Amniotic stem cell (primary cell): ENCODE results near the gene OR11L1.

Experiments used
- DNase-seq: peaks from one replicate; lab custom pipeline; 2025; lab: John Stamatoyannopoulos, UW

OR11L1 gene, protein sequence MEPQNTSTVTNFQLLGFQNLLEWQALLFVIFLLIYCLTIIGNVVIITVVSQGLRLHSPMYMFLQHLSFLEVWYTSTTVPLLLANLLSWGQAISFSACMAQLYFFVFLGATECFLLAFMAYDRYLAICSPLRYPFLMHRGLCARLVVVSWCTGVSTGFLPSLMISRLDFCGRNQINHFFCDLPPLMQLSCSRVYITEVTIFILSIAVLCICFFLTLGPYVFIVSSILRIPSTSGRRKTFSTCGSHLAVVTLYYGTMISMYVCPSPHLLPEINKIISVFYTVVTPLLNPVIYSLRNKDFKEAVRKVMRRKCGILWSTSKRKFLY

DNA sequence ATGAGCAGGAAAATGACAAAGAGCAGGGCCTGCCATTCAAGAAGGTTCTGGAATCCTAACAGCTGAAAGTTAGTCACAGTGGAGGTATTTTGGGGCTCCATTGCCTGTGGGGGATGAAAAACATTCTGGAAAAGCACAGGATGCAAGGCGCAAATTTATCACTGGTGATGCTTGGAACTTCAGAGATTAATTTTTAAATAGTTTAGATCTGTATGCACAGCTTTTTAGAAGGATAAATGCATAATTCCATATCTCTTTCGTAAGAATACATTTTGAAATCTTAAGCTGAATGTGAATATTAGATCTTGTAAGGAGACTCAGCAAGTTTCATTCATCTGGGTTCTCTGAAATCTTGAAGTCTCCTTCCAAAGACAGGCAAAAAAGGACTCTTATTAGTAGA is at the start of gene OR11L1:
Gene OR11L1 (minus strand): TSS at position 101 of the 400 bp plus-strand sequence. CDS start 0 bp downstream, at position 101.
- DNase-seq, result no peak

DNA sequence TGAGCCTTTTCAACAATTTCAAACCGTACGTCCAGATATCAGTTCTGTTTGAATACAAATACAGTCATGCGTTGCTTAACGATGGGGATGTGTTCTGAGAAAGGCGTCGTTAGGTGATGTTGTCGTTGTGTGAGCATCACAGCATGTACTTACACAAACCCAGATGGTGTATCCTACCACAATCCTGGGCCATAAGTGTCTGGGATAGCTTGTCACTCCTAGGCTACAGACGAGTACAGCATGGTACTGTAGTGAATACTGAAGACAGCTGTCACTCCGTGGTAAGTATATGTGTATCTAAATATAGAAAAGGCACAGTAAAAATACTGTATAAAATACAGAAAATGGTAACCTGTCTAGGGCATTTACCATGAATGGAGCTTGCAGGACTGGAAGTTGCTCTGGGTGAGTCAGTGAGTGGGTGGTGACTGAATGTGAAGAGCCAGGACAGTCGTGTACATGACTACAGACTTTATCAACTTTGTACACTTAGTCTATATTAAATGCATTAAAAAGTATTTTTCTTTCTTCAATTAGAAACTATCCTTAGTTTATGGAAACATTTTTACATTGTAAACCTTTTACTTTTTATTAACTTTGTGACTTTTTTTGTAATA is 43.2 kb upstream of the OR11L1 start:
- DNase-seq, result no peak

DNA sequence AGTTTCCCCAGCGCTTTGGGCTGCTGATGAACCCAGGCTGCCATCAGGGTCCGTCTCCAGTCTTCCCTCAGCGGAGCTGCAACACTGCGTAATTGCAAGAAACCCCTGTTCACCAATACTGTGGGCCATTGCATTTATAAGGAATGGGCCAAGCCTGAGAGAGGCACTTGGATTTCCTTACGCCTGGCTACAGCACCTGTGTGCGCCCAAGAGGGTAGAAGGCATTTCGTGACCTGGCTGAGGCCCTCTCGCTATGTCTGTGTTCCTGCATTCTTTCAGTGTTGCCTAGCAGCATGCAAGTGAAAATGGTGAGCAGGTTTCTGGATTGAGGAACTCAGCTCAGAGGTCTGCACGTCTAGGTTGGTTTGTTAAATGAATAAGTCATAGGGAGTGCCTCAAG is 41.6 kb upstream of the OR11L1 start:
- DNase-seq, result no peak

DNA sequence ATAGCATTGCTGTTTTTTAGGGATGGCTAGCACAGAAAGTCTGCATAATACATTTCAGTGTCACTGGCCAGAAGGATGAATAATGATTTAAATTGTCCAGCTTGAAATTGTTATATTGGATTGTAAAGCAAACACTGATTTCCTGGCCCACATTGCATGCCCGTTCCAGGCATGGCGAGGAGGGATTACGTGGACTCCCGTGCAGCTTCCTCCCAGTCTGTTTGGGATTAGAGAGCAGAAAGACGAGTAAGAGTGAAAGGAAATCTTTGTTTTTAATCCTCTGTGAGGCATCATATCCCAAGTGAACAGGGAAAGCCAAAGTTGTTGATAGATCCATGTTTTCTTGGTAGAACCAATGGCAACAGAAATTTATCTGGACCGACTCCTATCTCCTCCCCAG is 23.7 kb upstream of the OR11L1 start:
- DNase-seq, result no peak

DNA sequence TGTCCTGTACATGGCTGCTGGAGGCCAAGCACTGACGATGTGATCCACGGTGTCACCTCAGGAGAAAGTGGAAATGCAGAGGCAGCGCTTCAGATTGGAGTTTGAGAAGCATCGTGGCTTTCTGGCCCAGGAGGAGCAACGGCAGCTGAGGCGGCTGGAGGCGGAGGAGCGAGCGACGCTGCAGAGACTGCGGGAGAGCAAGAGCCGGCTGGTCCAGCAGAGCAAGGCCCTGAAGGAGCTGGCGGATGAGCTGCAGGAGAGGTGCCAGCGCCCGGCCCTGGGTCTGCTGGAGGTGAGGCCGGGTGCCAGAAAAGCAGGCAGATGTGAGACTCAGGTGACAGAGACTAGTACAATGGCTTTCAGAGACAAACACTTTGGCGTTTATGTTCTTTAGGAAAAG is 22.9 kb upstream of the OR11L1 start:
- no peak for DNase-seq

DNA sequence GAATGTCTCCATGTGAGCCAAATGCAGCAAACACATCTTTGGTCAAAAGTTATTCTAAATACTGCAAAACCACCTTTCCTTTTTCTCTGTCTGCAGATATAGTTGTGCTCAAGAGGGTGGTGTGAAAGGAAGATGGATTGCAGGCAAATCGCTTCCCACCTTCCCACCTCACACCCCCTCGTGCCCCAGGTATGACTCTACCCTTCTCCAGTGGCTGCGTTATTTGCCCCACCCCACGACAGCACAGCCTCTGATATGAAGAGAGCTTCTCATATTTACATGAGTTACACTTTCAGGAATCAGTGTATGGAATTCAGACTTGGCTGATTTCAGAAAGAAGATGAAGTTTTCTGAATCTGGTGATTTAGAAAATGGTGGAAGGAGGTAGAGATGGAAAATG is 21.1 kb upstream of the OR11L1 start:
- no peak for DNase-seq

DNA sequence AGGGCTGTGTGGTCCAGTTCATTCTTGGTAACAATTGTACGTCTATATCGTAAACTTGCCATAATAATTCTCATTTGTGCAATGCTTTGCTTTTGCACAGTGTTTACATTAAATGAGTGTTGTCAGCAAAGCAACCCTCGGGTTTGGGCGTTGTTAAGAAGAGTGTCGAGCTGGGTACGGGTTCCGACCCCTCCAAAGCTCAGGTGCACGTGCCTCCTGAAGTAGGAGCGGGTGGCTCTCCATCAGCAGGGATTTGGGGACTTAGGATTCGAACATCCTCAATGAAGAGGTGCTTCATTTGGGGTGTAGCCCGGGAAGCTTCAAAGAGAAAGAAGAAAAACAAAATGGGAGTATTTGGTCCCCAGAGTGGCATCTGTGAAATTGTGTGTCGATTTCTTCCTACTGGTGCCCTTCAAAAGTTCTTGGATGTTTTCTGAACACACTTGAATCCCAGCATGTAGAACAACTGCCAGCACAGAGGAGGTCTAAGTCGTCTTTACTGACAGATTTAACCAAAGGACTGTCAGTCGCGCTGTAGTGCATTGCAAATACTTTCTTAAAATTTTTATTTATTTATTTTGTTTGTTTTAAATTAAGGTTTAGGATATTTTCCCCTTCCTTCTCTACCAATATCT is 16.4 kb upstream of the OR11L1 start:
- no peak for DNase-seq

DNA sequence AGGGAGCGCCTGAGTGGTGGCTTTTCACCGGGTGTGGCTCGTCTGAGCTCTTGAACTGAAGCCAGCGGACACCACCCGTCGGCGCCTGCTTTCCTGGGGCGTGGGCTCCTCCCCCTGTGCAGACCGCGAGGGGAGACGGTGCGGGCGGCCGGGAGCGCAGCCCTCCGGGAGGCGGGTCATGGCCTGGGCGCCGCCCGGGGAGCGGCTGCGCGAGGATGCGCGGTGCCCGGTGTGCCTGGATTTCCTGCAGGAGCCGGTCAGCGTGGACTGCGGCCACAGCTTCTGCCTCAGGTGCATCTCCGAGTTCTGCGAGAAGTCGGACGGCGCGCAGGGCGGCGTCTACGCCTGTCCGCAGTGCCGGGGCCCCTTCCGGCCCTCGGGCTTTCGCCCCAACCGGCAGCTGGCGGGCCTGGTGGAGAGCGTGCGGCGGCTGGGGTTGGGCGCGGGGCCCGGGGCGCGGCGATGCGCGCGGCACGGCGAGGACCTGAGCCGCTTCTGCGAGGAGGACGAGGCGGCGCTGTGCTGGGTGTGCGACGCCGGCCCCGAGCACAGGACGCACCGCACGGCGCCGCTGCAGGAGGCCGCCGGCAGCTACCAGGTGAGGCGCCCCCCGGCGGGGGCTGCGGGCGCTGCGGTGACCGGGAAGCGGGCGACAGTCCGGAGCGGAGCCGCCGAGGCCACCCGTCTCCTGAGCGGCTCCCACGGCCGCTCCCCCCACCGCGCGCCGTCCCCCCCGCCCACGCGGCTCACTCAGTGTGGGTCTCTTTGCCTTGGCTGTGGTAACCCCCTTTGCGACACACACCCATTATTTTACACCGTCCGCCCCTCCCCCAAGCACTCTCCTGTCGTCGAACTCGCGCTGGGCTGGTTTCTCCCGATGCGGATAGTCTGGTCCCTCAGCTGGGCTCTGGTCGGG is 15.6 kb upstream of the OR11L1 start, which contains the start of gene TRIM58:
Gene TRIM58 (plus strand): TSS at position 119 of the 916 bp plus-strand sequence. CDS start 60 bp downstream, at position 179.
- no peak for DNase-seq

DNA sequence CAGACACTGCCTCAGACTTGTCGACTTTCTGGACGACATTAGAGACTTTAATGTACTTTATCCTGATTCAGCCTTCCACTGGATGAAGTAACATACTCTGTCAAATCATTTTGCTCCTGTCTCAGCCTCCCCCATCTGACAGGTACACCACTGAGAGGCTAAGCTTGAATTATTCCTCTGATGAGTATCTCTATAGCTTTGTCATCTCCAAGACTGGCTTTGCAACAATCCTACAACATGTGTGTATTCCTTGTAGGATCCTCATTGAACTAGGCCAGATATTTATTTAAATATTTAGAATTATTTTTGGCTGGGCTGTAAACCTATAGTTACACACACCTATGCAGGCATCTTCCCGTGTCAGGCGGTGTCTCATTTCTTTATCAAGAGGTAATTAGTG is 14.2 kb upstream of the OR11L1 start:
- DNase-seq, result no peak

DNA sequence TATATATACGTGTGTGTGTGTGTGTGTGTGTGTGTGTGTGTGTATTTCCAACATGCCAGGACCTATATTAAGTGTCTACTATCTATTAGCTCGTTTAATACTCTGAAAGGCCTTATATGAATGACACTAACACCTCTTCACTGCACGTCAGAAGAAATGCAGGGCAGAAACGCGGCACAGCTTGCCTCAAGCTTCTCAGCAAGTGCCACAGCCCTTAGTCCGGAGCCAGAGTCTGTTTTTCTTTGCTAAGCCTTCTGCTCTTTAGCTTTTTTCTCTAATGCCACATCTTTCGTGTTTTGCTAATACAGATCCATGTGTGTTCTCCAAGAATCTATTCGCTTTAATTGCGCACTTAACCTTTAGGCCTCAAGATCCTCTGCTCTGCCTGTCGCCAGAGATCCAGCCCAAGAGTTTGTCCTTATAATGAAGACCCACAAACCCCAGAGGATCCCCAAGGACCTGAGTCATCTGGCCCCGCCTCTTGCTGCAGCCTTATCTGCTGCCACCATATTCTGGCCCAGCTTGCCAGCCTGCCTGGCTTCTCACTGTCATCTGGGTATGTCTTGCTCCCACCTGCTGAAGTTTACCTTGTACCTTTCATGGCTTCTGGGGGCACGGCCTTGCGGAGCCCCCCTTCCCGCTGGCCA is 13.3 kb upstream of the OR11L1 start:
- DNase-seq, result no peak

DNA sequence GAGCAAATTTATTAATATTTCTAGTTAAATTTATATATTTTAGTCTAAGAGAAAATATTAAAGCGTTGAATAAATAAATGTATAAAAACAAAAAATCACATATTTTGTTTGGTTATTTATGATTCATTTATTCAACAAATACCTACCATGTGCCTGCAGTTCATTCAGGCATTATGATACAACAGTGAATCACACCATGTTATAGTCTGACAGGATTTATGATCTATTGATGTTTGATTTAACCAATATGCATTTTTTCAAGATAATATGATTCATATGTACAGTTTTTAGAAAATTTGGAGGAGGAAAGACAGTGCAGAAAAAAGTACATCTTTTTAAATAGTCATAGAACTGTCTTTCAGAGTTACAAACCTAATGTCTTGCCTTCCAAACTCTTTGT is 7.9 kb upstream of the OR11L1 start:
- no peak for DNase-seq

DNA sequence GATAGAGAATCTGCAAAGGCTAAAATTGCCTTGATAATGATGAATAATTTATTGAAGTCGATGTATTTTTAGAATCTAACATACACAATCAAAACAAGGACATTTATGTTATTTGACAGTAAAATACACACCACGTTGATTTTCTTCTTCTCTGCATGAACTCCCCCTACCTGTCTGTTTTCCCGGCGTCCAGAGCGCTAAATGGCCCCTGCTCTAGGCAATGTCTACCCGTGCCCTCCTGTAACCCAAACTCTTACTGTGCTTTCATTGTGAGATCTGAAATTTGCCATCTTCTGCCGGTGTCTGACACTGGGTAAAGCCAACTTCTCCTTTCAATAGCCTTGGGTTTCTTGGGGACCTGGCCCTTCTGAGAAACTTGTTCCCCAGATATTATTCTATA is 6.7 kb upstream of the OR11L1 start:
- no peak for DNase-seq

DNA sequence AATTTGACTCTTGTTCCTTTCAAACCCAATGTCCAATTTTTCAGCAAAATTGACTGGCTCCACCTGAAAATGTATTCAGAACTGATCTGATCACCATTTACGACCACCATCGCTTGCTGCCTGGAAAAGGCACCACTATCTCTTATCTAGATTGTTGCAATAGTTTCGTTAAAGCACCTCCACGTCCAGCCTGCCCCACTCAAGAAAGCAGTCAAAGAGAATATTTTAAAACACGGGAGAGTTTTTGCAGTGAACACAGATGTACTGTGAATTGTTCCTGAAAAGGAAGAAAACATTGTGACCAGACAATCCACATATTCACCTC is 4.0 kb upstream of the OR11L1 start:
- DNase-seq, result no peak

DNA sequence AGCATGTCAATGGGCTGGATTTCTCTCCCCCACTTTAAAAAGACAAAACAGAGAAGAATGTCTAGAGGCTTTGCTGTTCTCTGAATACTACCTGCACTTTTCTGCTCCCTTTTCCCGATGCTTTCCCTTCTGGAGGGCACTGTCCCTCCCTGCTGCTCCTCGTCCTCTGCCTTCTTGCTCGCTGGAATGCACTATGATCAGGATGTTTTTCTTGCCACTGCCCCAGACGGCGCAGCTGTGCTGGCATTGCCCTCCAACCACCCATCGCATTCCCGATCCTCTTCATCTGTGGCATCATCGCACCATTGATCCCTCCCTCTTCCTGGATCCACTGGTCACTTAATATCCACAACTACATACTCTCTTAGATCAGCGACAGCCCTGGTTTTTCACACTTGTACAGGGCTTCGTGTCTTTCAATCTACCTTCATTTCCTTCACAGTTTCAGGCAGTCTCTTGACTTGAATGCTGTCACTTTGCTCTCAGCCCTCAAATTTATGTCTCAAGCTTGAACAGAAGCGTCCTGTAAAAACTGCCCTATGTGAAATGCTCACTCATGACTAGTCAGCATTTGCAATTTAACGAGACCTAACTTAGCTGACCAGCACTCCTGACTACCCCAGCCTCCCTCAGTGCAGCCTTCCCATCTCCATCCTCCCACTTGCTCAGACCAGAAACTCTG is 3.5 kb upstream of the OR11L1 start:
- DNase-seq, result no peak

DNA sequence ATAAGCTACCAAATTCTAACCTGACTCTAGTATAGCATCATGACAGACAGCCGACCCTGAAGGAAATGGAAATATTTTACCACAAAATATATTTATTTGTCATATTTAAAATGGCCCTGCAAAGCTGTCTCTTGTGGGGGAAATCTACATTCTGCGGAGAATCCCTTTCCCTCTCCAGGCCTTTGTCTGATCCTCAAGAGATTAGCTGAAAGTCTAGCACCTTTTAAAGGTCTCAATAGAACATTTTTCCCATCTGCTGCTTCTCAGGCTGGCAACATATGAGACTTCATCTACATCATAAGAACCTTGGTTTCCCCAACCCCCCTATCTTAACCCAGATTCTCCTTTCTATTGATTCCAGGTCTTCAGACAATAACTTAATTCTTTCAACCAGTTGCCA is 1.7 kb upstream of the OR11L1 start:
- no peak for DNase-seq

DNA sequence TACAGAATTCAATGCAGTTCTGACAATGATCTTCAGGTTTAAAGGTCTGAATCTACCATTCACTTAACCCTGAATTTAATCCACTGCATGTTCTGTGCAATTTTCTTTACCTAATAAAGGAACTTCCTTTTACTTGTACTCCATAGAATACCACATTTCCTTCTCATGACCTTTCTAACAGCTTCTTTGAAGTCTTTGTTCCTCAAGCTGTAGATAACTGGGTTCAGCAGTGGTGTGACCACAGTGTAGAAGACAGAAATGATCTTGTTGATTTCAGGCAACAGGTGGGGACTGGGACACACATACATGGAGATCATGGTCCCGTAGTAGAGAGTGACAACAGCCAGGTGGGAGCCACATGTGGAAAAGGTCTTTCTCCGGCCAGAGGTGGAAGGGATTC is 878 bp downstream of the OR11L1 start:
- no peak for DNase-seq

DNA sequence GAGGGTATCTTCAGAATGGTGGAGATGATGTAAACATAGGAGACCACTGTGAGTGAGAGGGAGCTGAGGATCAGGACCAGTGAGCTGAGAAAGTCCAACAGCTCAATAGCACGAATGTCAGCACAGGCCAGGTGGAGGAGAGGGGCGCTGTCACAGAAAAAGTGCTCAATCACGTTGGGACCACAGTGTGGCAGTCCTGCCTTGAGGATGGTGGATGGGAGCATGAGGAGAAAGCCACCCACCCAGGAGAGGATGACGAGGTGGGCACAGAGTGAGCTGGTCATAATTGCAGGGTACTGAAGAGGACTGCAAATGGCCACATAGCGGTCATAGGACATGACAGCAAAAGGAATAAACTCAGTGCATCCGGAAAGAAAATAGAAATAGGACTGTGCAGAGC is 8.1 kb downstream of the OR11L1 start:
- DNase-seq, result no peak

DNA sequence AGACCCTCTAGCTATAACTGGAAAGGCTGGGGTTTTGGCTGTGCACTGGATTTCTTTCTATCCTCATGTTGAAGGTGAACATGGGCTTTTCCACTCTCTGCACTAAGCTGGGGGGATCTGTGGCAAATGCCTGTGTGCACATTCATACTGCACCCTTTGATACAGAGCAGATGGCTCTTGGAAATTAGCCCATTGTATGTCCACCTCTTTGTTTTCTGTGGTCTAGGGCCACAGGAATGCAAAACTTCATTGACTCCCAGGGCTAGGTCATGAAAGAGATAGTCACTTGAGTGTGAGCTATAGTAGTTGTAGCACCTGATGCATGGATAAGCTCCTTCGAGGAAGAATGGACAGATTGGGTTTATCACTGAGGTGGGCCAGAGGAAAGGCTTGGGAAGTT is 12.0 kb downstream of the OR11L1 start:
- no peak for DNase-seq

DNA sequence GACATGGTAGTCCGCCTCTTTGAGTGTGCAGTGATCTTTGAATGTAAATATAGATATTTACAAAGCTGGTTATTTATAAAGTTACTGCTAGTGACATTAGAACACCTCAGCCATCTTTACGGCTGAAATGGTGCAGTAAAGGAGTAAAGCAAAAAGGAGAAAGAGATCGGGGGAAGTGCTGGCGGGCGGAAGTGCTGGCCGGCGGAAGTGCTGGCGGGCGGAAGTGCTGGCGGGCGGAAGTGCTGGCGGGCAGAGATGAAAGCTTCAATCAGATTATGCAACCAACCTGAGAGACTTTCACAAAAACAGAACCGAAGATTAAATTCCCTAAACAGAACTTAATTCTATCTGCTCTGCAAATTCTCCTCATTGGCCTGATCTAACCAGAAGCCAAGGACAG is 16.3 kb downstream of the OR11L1 start:
- DNase-seq, result no peak

DNA sequence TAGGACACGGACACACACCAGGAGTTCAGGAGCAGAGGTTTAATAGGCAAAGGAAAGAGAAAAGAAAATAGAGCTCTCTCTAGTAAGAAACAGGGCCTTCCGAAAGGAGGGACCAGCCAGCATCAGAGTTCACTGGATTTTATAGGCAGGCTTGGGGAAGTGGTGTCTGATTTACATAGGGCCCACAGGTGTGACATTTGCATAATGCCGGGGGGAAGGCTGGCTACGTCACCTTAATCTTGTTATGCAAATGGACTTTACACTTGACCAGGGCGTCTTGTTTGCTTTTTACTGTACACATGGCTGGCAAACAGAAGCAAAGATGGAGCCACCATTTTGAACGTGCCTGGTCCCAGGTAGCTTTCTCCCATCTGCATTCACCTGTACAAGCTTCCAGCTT is 17.7 kb downstream of the OR11L1 start, which contains the start of gene OR14A16:
Gene OR14A16 (minus strand): TSS at position 97 of the 400 bp plus-strand sequence. CDS start 8,390 bp downstream, outside the sequence.
- no peak for DNase-seq

DNA sequence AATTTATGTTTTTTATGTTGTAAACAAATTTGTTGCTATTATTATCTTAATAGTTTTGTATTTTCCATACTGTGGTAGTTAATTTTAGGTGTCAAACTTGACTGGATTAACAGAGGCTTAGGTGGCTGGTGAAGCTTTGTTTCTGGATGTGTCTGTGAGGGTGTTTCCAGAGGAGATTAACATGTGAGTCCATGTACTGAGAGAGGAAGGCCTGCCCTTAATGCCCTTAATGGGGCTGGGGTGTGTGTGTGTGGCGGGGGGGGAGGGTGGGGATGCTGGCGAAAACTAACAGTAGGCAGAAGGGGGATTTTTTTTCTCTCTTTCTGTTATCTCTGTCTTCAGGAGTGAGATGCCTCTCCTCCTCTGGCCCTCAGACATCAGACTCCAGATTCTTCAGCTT is 19.6 kb downstream of the OR11L1 start:
- no peak for DNase-seq
